Measurements from ENCODE around the gene CRELD2. TPM values are rescaled to one million over a fixed set of nuclear protein-coding genes. Genes with fewer than 3 reads are reported as not detected.
A peak's percentile ranks its signal among the peaks of the same experiment; 100 is the strongest.

The CRELD2 gene
- total and polyA plus RNA-seq, 2 of the 13 experiments (the other 11 are each of a cell fraction or from before 2014, with no cell fraction given), result 17.2 to 44.7 TPM

DNA sequence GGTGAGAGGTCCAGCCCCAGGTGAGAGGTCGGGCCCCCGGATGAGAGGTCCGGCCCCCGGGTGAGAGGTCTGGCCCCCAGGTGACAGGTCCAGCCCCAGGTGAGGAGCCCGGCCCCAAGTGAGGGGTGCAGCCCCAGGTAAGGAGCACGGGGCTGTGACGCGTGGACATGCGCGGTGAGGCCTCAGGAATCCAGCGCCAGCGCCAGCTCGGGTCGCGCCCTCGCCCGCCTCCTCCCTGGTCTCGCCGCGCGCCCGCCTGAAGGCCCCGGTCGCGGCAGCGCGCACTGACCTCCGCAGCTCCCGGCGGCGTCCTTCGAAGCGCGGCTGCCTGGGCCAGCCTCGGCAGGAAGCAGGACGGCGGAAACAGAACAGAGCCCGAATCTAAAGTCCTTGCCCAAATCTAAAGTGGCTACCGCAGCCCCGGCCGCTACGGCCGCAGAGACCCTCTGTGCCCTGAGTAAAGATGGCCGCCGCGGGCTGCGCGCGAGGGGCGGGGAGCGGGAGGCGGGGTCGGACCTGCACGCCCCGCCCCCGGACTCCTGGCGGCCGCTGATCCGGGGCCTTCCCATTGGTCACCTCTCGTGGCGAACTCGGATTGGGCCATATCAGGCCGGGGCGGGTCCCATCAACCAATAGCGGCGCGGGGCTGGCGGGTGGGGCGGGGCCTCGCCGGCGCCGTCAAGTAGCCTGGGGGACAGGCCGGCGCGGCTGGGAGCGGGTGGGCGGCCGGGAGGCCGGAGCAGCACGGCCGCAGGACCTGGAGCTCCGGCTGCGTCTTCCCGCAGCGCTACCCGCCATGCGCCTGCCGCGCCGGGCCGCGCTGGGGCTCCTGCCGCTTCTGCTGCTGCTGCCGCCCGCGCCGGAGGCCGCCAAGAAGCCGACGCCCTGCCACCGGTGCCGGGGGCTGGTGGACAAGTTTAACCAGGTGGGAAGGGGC lies at the start of gene CRELD2, which contains the start of gene ALG12 (continued):
- TF ChIP-seq ZC3H4 (CRISPR knock-in tag; IDR thresholded peaks at IDR 0.05; ENCODE audit: borderline replicate concordance) (no peak), HNF1A (IDR thresholded peaks at IDR 0.05; ENCODE audit: low read depth) (no peak), HNF1A (CRISPR knock-in tag; IDR thresholded peaks at IDR 0.05; ENCODE audit: borderline replicate concordance) (peak; percentile 45; the same call in 1 of the 2 replicates), MLXIP (CRISPR knock-in tag; IDR thresholded peaks at IDR 0.05; ENCODE audit: borderline replicate concordance) (no peak), AHR (CRISPR knock-in tag; IDR thresholded peaks at IDR 0.05) (no peak), KDM1A (CRISPR knock-in tag; IDR thresholded peaks at IDR 0.05) (no peak), HMGXB3 (CRISPR knock-in tag; IDR thresholded peaks at IDR 0.05; ENCODE audit: borderline replicate concordance) (0 out of 2 replicates have a peak, but pooled peaks have one; percentile 24), YY1 (IDR thresholded peaks at IDR 0.05; ENCODE audit: insufficient read depth, insufficient replicate concordance, low read depth, low read length) (peak; percentile 99), GMEB2 (CRISPR knock-in tag; IDR thresholded peaks at IDR 0.05; ENCODE audit: low read depth) (peak; percentile 41; the same call in 1 of the 2 replicates), MAFF (IDR thresholded peaks at IDR 0.05; ENCODE audit: low read depth, low read length) (no peak), SRF (IDR thresholded peaks at IDR 0.05; ENCODE audit: low read depth, low read length) (no peak), FOSL2 (CRISPR knock-in tag; IDR thresholded peaks at IDR 0.05) (no peak), KLF11 (CRISPR knock-in tag; IDR thresholded peaks at IDR 0.05) (no peak), ZNF3 (CRISPR knock-in tag; IDR thresholded peaks at IDR 0.05) (no peak), NFE2 (CRISPR knock-in tag; IDR thresholded peaks at IDR 0.05) (no peak), ZZZ3 (CRISPR knock-in tag; IDR thresholded peaks at IDR 0.05; ENCODE audit: borderline replicate concordance) (no peak)

Measured in HepG2 (cell line).